Suprapubic skin (tissue), 4 donors: Measurements from ENCODE around the gene TMEM9B.

ENCODE experiments used
- POLR2A ChIP-seq, 2 donors: fragments of 450-650 bp; IDR thresholded peaks; one replicate each; pipeline ENCODE4 v1.6.1; 2017; ENCODE audit warnings: antibody characterized with exemption in 2 of 2, mild to moderate bottlenecking in 2 of 2, moderate library complexity in 2 of 2
- POLR2AphosphoS5 ChIP-seq, 3 donors: sonication (generic); formaldehyde crosslinking; IDR thresholded peaks; one replicate each; pipeline ENCODE4 v1.6.1; 2017; ENCODE audit warnings: antibody characterized with exemption in 3 of 3
- TF ChIP-seq, protein P1 (sequence below), 2 donors: fragments of 200-600 bp in 1 of 2; fragments of 450-650 bp in 1 of 2; sonication (generic) in 1 of 2; IDR thresholded peaks; one replicate each; pipeline ENCODE4 v1.5.1; 2016 to 2019; ENCODE audit warnings: antibody characterized with exemption in 2 of 2, mild to moderate bottlenecking in 1 of 2, moderate library complexity in 1 of 2

DNA sequence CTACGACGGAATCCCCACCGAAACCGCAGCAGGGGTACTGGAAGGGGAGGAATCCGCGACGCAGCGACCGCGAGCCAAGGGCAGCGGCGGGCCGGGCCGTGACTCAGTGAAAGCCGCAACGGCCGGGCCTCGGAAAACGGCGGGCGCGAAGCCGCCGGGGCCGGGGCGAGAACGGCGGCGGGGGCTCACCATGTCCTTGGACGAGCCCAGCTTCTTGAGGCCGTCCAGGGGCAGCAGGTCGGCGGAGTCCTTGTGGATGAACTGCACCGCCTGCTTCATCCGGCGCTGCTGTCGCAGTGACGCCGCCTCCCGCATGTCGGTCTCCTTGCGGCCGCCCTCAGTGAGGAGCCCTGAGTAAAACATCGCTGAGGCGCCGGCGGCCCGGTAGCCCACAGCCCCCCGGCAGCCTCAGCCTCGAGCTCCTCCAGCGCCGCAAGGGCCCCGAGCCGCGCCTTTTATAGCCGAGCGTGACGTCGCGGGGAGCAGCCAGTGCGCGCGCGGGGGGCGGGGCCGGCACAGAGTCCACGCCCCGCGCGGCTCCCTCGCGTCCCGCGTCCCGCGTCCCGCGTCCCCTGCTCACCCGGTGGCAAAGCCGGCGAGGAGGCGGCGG, 39.4 kb upstream of the TMEM9B start, which contains the start of gene NRIP3:
- TF ChIP-seq, protein P1, sequence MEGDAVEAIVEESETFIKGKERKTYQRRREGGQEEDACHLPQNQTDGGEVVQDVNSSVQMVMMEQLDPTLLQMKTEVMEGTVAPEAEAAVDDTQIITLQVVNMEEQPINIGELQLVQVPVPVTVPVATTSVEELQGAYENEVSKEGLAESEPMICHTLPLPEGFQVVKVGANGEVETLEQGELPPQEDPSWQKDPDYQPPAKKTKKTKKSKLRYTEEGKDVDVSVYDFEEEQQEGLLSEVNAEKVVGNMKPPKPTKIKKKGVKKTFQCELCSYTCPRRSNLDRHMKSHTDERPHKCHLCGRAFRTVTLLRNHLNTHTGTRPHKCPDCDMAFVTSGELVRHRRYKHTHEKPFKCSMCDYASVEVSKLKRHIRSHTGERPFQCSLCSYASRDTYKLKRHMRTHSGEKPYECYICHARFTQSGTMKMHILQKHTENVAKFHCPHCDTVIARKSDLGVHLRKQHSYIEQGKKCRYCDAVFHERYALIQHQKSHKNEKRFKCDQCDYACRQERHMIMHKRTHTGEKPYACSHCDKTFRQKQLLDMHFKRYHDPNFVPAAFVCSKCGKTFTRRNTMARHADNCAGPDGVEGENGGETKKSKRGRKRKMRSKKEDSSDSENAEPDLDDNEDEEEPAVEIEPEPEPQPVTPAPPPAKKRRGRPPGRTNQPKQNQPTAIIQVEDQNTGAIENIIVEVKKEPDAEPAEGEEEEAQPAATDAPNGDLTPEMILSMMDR (IDR thresholded peaks at IDR 0.05) = no peak
- TF ChIP-seq POLR2A (IDR thresholded peaks at IDR 0.05) = peak in 1 of 2 donors; percentile 38
- TF ChIP-seq POLR2AphosphoS5 (IDR thresholded peaks at IDR 0.05) = no peak
